MM.1S (cell line): ENCODE results near the gene CLPTM1L.

Experiments
- EZH2 ChIP-seq: fragments of 300-600 bp; sonication (generic); optimal IDR thresholded peaks from 2 replicates; pipeline ENCODE3; 2017; ENCODE audit warnings: low read depth, mild to moderate bottlenecking, antibody characterized with exemption, low read length, mixed read lengths
- TF ChIP-seq, protein P1 (sequence below): fragments of 300-600 bp; sonication (generic); IDR thresholded peaks from 2 replicates; pipeline ENCODE4 v1.5.1; 2016; ENCODE audit warnings: antibody characterized with exemption, low read length, mixed read lengths

DNA sequence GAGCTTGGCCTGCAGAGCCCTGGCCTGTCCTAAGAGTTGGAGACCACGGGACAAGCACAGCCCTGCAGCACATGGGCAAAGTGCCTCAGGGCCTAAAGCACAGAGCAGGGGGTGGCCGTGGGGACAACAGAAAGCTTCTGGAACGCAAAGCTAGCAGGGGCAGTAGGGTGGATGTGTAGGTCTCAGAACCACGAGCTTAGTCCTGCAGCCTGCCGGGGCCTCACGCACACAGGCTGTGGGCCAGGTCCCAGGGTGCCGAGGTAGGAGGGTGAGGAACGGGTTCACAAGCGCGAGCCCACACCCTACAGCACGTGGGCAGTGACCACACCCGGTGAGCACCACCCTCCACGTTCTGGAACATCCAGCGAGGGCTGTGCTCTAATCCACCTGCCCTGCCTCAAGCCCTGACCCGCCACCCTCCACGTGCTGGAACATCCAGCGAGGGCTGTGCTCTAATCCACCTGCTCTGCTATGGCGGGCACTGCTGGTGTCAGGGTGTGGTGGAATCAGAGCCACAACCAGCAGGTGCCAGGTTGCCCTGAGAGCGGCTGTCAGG is 9.3 kb downstream of the CLPTM1L start:
- TF ChIP-seq, protein P1, sequence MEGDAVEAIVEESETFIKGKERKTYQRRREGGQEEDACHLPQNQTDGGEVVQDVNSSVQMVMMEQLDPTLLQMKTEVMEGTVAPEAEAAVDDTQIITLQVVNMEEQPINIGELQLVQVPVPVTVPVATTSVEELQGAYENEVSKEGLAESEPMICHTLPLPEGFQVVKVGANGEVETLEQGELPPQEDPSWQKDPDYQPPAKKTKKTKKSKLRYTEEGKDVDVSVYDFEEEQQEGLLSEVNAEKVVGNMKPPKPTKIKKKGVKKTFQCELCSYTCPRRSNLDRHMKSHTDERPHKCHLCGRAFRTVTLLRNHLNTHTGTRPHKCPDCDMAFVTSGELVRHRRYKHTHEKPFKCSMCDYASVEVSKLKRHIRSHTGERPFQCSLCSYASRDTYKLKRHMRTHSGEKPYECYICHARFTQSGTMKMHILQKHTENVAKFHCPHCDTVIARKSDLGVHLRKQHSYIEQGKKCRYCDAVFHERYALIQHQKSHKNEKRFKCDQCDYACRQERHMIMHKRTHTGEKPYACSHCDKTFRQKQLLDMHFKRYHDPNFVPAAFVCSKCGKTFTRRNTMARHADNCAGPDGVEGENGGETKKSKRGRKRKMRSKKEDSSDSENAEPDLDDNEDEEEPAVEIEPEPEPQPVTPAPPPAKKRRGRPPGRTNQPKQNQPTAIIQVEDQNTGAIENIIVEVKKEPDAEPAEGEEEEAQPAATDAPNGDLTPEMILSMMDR = no peak
- TF ChIP-seq EZH2 = no peak
